CD4-positive, alpha-beta T cell treated with Interleukin-12 subunit alpha and Interleukin-12 subunit beta, for 1 hour (primary cell): ENCODE measurements around the gene ARFIP2.
"Not testable (repeated sequence)": the region's sequence is repeated elsewhere in the genome, so short reads cannot be mapped to it uniquely, and the experiment has no call there.

Source experiments
- DNase-seq: peaks from one replicate; pipeline ENCODE4 v3.0.0-alpha.2; 2020

ARFIP2 gene

DNA sequence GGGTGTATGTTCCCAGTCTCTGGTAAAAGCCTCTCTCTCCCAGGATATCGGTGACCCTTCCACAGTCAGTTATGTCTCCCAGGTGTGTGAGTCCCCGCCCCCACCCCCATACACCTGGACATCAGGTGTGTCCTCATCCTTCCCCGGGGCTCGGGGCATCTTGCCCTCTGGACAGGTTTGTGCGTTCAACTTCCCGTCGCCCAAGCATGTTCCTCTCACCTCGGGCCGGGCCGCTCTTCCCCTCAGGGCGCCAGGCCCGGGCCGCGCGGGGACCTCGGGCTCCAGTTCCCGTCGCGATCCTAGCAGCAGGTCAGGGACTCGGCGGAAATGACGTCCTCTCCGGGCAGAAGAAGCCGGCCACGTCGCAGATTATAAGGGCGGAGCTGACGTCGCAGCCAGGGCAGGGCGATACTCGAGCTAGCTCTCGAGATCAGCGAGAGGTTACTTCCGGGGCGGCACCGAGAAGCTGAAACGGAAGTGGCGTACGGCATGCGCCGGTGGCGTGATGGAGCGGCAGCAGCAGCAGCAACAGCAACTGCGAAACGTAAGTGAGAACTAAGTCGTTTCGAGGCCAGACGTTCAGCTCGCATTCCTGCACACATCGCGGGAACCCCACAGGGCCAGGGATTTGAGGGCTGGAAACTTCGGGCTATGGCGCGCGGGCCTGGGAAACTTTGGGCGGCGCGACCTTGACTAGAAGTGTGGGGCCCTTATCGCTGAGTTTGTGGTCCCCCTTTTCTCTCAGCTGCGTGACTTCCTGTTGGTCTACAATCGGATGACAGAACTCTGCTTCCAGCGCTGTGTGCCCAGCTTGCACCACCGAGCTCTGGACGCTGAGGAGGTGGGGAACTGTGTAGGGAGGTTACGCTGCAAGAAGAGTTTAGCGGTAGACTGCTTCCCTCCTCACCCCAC, at the start of gene ARFIP2, which contains the start of gene TIMM10B:
ARFIP2 (minus strand) TSS at position 320 of the 912 bp plus-strand sequence. CDS start 910 bp downstream, outside the sequence.
TIMM10B (plus strand) TSS at position 490 of the 912 bp plus-strand sequence; CDS start at position 506, 16 bp downstream.
- peak; percentile 96 for DNase-seq

DNA sequence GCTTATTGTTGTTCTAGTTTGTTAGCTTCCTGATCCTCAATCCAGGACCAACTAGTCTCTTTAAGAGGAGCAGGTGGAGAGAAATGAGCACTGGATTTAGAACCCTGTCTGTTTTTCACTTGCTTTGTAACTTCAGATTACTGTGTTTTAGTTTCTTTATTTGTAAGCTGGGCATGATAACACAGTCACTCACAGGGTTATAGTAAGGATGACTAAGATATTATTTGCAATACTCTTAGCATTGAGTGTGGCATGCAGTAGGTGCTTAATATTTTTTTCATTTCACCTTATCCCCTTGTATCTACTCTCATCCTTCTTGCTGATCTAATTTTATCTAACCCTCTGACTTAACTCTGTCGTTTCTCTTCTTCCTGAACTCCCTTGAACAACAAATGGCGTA, 49.7 kb upstream of the ARFIP2 start:
- no peak for DNase-seq

DNA sequence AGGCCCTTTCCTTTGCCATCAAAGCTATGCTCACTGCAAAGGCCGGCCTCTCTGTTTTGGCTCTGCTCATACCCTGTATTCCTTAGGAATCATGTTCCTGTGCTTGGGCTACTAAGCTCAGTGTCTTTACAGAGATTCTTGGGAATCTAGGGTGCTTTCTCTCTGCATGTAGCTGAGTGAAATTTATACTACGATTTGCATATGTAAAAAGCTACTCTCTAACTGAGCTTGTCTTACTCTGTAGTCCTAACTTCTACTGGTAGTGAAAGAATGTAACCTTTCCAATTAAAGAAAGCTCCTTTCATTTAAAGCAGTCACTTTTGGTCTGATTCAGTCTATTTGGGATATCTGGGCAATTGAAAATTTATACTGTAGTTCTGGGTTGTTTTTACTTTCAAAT, 48.1 kb upstream of the ARFIP2 start:
- no peak for DNase-seq

DNA sequence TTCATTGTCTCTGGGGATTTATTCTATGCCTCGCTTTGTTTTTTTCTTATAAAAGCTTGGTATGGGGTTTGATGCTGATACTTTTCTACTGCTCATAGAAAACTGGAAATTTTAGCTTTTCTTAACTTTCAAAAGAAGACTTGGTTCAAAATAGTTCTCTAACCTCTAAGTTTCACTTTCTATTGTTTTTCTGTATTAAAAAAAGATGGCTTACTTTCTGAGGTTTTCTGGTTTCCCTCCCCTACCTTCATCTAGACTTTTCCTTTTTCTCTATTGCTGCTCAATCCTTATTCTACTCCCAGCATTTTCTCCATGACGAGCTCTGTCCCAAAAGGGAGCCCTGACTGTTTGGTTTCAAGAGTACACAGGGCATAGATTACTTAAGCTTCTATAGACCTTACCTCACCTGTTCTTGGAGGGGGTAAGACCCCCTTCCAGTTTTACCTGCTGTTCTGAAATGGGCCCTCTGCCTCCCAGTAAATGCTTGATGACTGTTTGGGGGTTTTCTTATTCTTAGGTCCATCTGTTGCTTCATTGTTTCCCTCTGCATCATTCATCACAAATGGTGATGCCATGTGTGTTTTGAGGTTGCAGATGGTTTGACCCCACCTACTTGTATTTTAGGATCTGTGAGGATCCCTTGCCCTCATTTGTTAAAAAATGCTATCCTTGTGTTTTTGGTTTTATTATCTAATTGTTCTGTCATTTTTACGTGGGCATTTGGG, 45.4 kb upstream of the ARFIP2 start:
- DNase-seq = no peak

GRCh38 chr11:6523253-6523652, 42.1 kb upstream of the ARFIP2 start:
- no peak for DNase-seq

GRCh38 chr11:6521946-6522345, 40.8 kb upstream of the ARFIP2 start:
- DNase-seq = not testable (repeated sequence)

DNA sequence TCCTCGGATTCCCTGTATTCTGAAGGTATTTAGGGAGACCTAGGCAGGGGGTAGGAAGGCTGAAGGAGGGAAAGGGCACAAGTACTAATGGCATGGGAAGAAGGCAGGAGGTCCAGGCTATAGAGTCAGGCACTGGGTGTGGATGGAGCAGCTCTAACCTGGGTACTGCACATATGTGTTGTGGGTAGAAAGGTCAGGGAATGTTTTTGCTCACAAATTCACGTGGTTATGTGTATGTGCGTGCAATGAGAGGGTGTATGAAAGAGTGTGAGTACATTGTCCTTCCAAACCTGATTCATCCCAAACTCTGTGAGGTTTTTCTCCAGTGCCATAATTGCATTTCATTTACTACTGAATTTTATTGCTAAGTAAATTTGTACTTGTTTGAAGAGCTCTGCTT, 39.1 kb upstream of the ARFIP2 start:
- DNase-seq = no peak

DNA sequence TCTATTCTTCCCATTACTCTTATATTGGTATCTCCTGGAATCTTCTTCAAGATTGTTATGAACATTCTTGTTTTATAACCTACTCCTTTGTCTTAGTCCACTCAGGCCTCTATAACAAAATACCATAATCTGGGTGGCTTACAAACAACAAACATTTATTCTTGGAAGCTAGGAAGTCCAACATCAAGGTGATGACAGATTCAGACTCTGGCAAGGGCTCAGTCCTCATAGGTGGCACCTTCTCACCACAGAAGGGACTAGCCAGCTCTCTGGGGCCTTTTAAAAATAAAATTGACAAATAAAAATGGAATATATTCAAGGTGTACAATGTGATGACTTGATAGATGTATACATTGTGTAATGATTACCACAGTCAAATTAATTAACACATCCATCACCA, 35.7 kb upstream of the ARFIP2 start:
- no peak for DNase-seq

GRCh38 chr11:6505577-6506240, 24.6 kb upstream of the ARFIP2 start:
- DNase-seq = peak; percentile 51

DNA sequence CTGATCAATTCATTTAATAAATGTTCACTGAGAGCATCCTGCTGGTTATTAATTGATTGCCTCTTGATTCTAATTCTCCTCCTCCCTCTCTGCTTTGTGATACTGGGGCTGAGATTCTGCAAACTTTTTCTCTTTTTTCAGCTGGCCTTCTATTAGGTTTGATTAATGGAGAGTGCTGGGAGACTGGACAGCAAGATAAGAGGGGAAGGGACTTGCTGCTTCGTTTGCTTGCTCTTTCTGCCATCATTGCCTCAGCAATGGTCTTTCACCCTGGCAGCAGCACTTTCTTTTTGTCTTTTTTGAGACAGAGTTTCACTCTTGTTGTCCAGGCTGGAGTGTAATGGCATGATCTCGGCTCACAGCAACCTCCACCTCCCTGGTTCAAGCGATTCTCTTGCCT, 23.0 kb upstream of the ARFIP2 start:
- DNase-seq = no peak

- DNase-seq = no peak
Measured at GRCh38 chr11:6502382-6502781, 21.3 kb upstream of the ARFIP2 start.

GRCh38 chr11:6498544-6498943, 17.4 kb upstream of the ARFIP2 start:
- DNase-seq = no peak

DNA sequence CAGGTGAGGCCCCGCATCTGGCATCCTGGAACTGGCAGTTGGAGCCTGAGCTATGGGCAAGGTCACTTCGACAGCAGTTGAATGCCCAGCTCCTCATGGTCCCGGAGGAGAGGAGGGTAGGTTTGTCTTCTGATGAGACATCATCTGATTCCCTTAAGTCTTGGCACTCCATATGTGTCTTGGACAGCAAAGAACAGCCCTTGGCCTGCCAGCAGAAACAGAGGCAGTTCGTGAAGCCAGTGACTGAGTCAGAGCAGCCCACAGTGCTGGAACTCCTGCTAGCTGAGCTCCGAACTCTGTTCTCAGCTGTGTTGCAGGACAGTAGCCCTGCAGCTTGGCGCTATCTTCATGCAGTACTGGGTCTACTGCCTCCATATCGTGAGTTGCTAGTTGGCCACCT, 17.0 kb upstream of the ARFIP2 start:
- no peak for DNase-seq

GRCh38 chr11:6497069-6497839, 16.1 kb upstream of the ARFIP2 start, which contains the start of gene DNHD1:
Gene DNHD1 (plus strand): TSS chr11:6497280. CDS start chr11:6498216, 936 bp downstream.
- no peak for DNase-seq

DNA sequence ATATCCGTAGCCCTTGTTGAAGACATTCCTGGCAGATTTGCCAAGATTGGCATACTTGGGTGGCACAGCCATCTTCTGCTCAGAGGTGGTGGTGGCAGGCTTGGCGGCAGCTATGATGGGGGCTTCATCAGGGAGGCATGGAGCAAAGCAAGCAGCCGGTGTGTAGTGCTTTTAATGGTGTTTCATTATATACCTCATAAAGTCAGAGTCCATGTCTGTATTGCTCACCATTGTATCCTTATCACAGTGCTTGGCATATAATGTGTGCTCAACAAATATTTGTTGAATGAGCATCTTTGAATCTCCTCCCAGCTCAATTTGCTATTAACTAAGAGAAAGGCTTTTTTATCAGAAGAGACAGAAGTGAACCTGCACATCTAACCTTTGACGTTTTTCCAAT, 8.2 kb upstream of the ARFIP2 start:
- DNase-seq = no peak

DNA sequence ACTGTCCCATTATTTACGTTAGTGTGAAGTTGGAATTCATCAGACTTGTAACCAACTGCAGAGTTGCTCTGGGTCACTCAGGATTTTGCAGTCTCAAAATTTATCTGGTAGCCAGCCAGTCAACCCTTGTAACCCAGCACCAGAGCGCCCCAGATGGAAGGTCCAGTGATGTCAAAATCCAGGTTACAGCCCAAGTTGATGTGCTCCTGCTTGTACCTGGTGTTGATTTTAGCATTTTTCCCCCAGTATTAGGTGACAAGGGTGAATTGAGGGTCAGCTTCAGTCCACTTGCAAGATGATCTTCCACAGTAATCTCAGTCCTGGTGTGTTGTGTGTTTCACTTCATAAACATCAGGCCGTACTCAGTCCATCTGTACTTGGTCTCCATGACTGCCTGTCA, 7.7 kb upstream of the ARFIP2 start:
- no peak for DNase-seq

DNA sequence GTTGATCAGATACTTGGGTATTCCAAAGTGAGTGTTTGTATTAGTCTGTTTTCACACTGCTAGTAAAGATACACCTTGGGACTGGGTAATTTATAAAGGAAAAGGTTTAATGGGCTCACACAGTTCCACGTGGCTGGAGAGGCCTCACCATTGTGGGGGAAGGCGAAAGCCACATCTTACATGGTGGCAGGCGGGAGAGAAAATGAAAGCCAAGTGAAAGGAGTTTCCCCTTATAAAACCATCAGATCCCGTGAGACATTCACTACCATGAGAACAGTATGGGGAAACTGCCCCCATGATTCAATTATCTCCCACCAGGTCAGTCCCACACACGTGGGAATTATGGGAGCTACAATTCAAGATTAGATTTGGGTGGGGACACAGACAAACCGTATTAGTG, 7.2 kb upstream of the ARFIP2 start:
- DNase-seq = no peak

- no peak for DNase-seq
Measured at GRCh38 chr11:6486938-6487337, 5.8 kb upstream of the ARFIP2 start.

- no peak for DNase-seq
Measured at GRCh38 chr11:6486256-6486655, 5.1 kb upstream of the ARFIP2 start.

GRCh38 chr11:6485661-6486060, 4.5 kb upstream of the ARFIP2 start:
- no peak for DNase-seq

- DNase-seq = no peak
Measured at GRCh38 chr11:6483015-6483414, 1.9 kb upstream of the ARFIP2 start.

DNA sequence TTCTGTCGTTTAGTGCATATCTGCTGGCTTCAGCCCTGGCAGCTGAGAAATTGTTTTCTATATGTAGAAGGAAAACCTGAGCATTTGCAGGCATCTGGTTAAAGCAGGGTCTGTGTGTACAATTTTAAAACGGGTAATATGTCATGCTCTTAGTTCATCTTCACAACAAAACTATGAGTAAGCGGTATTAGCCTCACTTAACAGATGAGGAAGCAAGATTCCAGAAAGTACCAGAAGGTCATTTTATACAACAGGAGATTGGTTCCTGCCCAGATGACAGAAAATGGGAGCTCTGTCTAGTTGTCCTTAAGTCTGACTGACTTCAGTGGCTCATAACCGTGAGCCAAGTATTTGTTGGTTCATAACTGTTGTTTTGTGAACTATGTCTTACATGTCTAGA, 1.3 kb upstream of the ARFIP2 start:
- no peak for DNase-seq

DNA sequence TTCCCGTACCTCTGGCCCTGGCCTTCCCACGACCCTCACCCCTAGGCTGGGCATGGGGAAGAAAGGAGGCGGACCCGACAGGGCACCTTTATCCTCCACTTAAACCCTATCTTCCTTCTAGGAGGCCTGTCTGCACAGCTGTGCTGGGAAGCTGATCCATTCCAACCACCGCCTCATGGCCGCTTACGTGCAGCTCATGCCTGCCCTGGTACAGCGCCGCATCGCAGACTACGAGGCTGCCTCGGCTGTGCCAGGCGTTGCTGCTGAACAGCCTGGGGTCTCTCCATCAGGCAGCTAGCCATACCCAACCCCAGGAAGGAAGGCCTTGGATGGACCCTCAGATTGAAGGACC, 769 bp upstream of the ARFIP2 start:
- DNase-seq = no peak
